ENCODE measurements around the gene DNER. TPM values are rescaled to one million over a fixed set of nuclear protein-coding genes. Genes with fewer than 3 reads are reported as not detected.

The DNER gene
- total RNA-seq, 1 experiment from 2014 or later, result 2.9 TPM

GRCh38 chr2:229752970-229753729 is 38.8 kb upstream of the DNER start:
- TF ChIP-seq POLR2AphosphoS5 (IDR thresholded peaks at IDR 0.05; ENCODE audit: low read depth, low read length) (no peak), TCF7L2 (IDR thresholded peaks at IDR 0.05; ENCODE audit: borderline replicate concordance, extremely low read depth, insufficient read depth, insufficient read length) (no peak), SRF (IDR thresholded peaks at IDR 0.05; ENCODE audit: low read depth) (no peak), ZNF274 (IDR thresholded peaks at IDR 0.05; ENCODE audit: low read depth, low read length) (no peak), ATF3 (IDR thresholded peaks at IDR 0.05) (no peak), EGR1 (IDR thresholded peaks at IDR 0.05; ENCODE audit: low read depth) (no peak), SIN3A (IDR thresholded peaks at IDR 0.05; ENCODE audit: low read depth) (no peak), JUND (IDR thresholded peaks at IDR 0.05) (no peak)
- Histone ChIP-seq H3K79me2 (ENCODE audit: insufficient read depth, low read length) (no peaks in the 10 kb centered on the region), H3K9me3 (ENCODE audit: control insufficient read depth in 1 of 2, insufficient read depth in 1 of 2, low read depth in 1 of 2, low read length in 2 of 2) (no peaks in the 10 kb centered on the region), H3K4me1 (ENCODE audit: control insufficient read depth in 1 of 2, insufficient read depth in 2 of 2, low read length in 2 of 2) (peaks cover 0 to 6% of the 10 kb centered on the region in 2 experiments; a peak in 1 of 4 replicates), H4K20me1 (ENCODE audit: insufficient read depth) (no peaks in the 10 kb centered on the region), H3K4me3 (replicated peaks in 1 of 2; ENCODE audit: low read depth in 1 of 2, low read length in 2 of 2) (no peak overlapping the region), H3K27me3 (ENCODE audit: insufficient read depth, low read length) (no peaks in the 10 kb centered on the region), H3K9me2 (ENCODE audit: insufficient read depth) (no peaks in the 10 kb centered on the region), H2AFZ (ENCODE audit: low read depth, low read length, poor library complexity, severe bottlenecking) (no peak overlapping the region), H3K36me3 (ENCODE audit: control insufficient read depth in 1 of 2, insufficient read depth in 2 of 2, low read length in 2 of 2) (no peaks in the 10 kb centered on the region), H3K4me2 (ENCODE audit: low read length) (no peak overlapping the region), H3K27ac (ENCODE audit: low read depth, low read length) (no peak overlapping the region), H3K9ac (ENCODE audit: low read length) (no peak overlapping the region)
- RAD21 ChIA-PET (ENCODE audit: low non-redundant PET in 1 of 2, low total read pairs in 2 of 2, uncharacterized antibody in 2 of 2, unreplicated experiment in 2 of 2), result no interaction called here
- POLR2A ChIA-PET, result no interaction called here
- intact Hi-C loops (cut with micrococcal nuclease), result no loop called here
- ATAC-seq (no peak), DNase-seq (ENCODE audit: low read depth, low spot score) (no peak)
- CTCF ChIA-PET, result no interaction called here
- BruUV-seq (replicated peaks), result no TSS peak

- H3K9ac ChIP-seq (ENCODE audit: low read length), result no peak overlapping the region
- no peaks in the 10 kb centered on the region for H3K36me3 ChIP-seq (ENCODE audit: control insufficient read depth in 1 of 2, insufficient read depth in 2 of 2, low read length in 2 of 2)
- RAD21 ChIA-PET (ENCODE audit: low non-redundant PET in 1 of 2, low total read pairs in 2 of 2, uncharacterized antibody in 2 of 2, unreplicated experiment in 2 of 2), result no interaction called here
- no peak overlapping the region for H3K4me3 ChIP-seq (replicated peaks in 1 of 2; ENCODE audit: low read depth in 1 of 2, low read length in 2 of 2)
- H3K27me3 ChIP-seq (ENCODE audit: insufficient read depth, low read length), result no peaks in the 10 kb centered on the region
- H3K9me2 ChIP-seq (ENCODE audit: insufficient read depth), result no peaks in the 10 kb centered on the region
- CTCF ChIA-PET, result no interaction called here
- BruUV-seq (replicated peaks), result no TSS peak
- ATAC-seq (no peak), DNase-seq (ENCODE audit: low read depth, low spot score) (no peak)
- no peak overlapping the region for H3K27ac ChIP-seq (ENCODE audit: low read depth, low read length)
- H3K4me2 ChIP-seq (ENCODE audit: low read length), result no peak overlapping the region
- no peak overlapping the region for H2AFZ ChIP-seq (ENCODE audit: low read depth, low read length, poor library complexity, severe bottlenecking)
- intact Hi-C loops (cut with micrococcal nuclease), result no loop called here
- H3K9me3 ChIP-seq (ENCODE audit: control insufficient read depth in 1 of 2, insufficient read depth in 1 of 2, low read depth in 1 of 2, low read length in 2 of 2), result no peaks in the 10 kb centered on the region
- POLR2A ChIA-PET, result no interaction called here
- H3K4me1 ChIP-seq (ENCODE audit: control insufficient read depth in 1 of 2, insufficient read depth in 2 of 2, low read length in 2 of 2), result peaks cover 0 to 6% of the 10 kb centered on the region in 2 experiments; a peak in 1 of 4 replicates
- no peaks in the 10 kb centered on the region for H3K79me2 ChIP-seq (ENCODE audit: insufficient read depth, low read length)
- no peaks in the 10 kb centered on the region for H4K20me1 ChIP-seq (ENCODE audit: insufficient read depth)
- TF ChIP-seq TCF7L2 (IDR thresholded peaks at IDR 0.05; ENCODE audit: borderline replicate concordance, extremely low read depth, insufficient read depth, insufficient read length) (no peak), REST (IDR thresholded peaks at IDR 0.05; ENCODE audit: low read depth) (no peak), ELF1 (IDR thresholded peaks at IDR 0.05; ENCODE audit: borderline replicate concordance, low read depth) (no peak), POLR2AphosphoS5 (IDR thresholded peaks at IDR 0.05; ENCODE audit: low read depth, low read length) (no peak), POLR2A (IDR thresholded peaks at IDR 0.05; ENCODE audit: borderline replicate concordance, extremely low read depth, insufficient read depth, insufficient read length) (no peak), CTCF (IDR thresholded peaks at IDR 0.05 in 2 of 3, conservative IDR thresholded peaks at IDR 0.05 in 1 of 3; ENCODE audit: borderline replicate concordance in 1 of 3, insufficient read depth in 1 of 3, low read depth in 2 of 3, low read length in 2 of 3) (no peak), SP1 (IDR thresholded peaks at IDR 0.05; ENCODE audit: low read depth) (no peak), EZH2 (IDR thresholded peaks at IDR 0.05) (no peak), ZFX (IDR thresholded peaks at IDR 0.05) (no peak), ATF3 (IDR thresholded peaks at IDR 0.05) (no peak)
These were observed 35.4 kb upstream of the DNER start for GRCh38 chr2:229749779-229750178.

Measured in HCT116 (cell line).